K562 (cell line): ENCODE results near the gene BMPR2. TPM values are rescaled to one million over a fixed set of nuclear protein-coding genes. Genes with fewer than 3 reads are reported as not detected.

Source experiments
- ATF7 ChIP-seq: fragments of 450-650 bp; IDR thresholded peaks from 2 replicates; pipeline ENCODE4 v1.7.1; 2014; ENCODE audit warnings: mild to moderate bottlenecking, moderate library complexity
- BCL6 ChIP-seq: fragments of 250-450 bp; sonication (Bioruptor Pico); IDR thresholded peaks from 2 replicates; pipeline ENCODE4 v1.4.0; 2020
- C11orf30 ChIP-seq: fragments of 450-650 bp; IDR thresholded peaks from 2 replicates; pipeline ENCODE4 v1.6.1; 2016; ENCODE audit warnings: low read depth, mild to moderate bottlenecking
- CBFA2T2 ChIP-seq: fragments of 450-650 bp; conservative IDR thresholded peaks from 2 replicates; pipeline ENCODE4 v1.6.1; 2017; ENCODE audit warnings: mild to moderate bottlenecking
- CBFA2T3 ChIP-seq: fragments of 450-650 bp; IDR thresholded peaks from 2 replicates; pipeline ENCODE4 v1.6.1; 2017
- DPF2 ChIP-seq: fragments of 450-650 bp; IDR thresholded peaks from 2 replicates; pipeline ENCODE4 v1.6.1; 2016
- FOXM1 ChIP-seq, 2 experiments: fragments of 450-650 bp in 1 of 2; sonication (generic) in 1 of 2; formaldehyde crosslinking in 1 of 2; IDR thresholded peaks; 2 replicates each; pipeline versions ENCODE4 v1.6.1 to v1.9.0; 2017 to 2022; ENCODE audit warnings: low read depth in 2 of 2, mild to moderate bottlenecking in 2 of 2, missing genetic modification reagents in 1 of 2, moderate library complexity in 1 of 2
- HMGN3 ChIP-seq: IDR thresholded peaks from 2 replicates; pipeline ENCODE4 v1.6.1; 2011; ENCODE audit warnings: borderline replicate concordance, low read depth, mild to moderate bottlenecking, mixed read lengths, low read length; ENCODE audit not compliant: insufficient read length; ENCODE audit errors: extremely low read depth
- KHSRP ChIP-seq: fragments of 450-650 bp; IDR thresholded peaks from 2 replicates; pipeline ENCODE4 v1.6.1; 2017
- KLF1 ChIP-seq: fragments of 450-650 bp; IDR thresholded peaks from 2 replicates; pipeline ENCODE4 v1.6.1; 2016; ENCODE audit warnings: missing genetic modification characterization, missing compliant biosample characterization
- MEF2A ChIP-seq: IDR thresholded peaks from 2 replicates; pipeline ENCODE4 v1.6.1; 2011; ENCODE audit warnings: low read depth, mild to moderate bottlenecking, low read length, moderate library complexity; ENCODE audit not compliant: control insufficient read depth
- NFYB ChIP-seq: IDR thresholded peaks from 2 replicates; pipeline ENCODE4 v1.6.1; 2011; ENCODE audit warnings: mild to moderate bottlenecking, moderate library complexity; ENCODE audit not compliant: insufficient read length; ENCODE audit errors: extremely low read depth
- NRF1 ChIP-seq, 2 experiments: fragments of 450-650 bp; IDR thresholded peaks in 1 of 2; conservative IDR thresholded peaks in 1 of 2; 2 replicates each; pipeline ENCODE4 v1.6.1; 2014; ENCODE audit warnings: mild to moderate bottlenecking in 2 of 2
- POLR2H ChIP-seq: IDR thresholded peaks from 2 replicates; pipeline ENCODE4 v1.6.1; 2016; ENCODE audit warnings: missing genetic modification characterization, low read depth, mild to moderate bottlenecking, control low read depth, missing compliant biosample characterization, moderate library complexity
- RB1 ChIP-seq: fragments of 450-650 bp; IDR thresholded peaks from 2 replicates; pipeline ENCODE4 v1.6.1; 2017; ENCODE audit warnings: low read depth, mild to moderate bottlenecking
- RBBP5 ChIP-seq: fragments of 200-600 bp; sonication (generic); IDR thresholded peaks from 2 replicates; pipeline ENCODE4 v1.6.1; 2012; ENCODE audit warnings: borderline replicate concordance, mild to moderate bottlenecking, low read length, control low read depth, inconsistent platforms; ENCODE audit not compliant: insufficient read depth, poor library complexity, severe bottlenecking
- RUNX1 ChIP-seq: sonication (generic); IDR thresholded peaks from 2 replicates; pipeline ENCODE4 v1.6.1; 2016; ENCODE audit warnings: antibody characterized with exemption, low read depth
- SMARCE1 ChIP-seq: fragments of 450-650 bp; IDR thresholded peaks from 2 replicates; pipeline ENCODE4 v1.7.1; 2016; ENCODE audit warnings: mild to moderate bottlenecking
- SOX6 ChIP-seq: fragments of 450-650 bp; IDR thresholded peaks from 2 replicates; pipeline ENCODE4 v1.6.1; 2014; ENCODE audit warnings: mild to moderate bottlenecking
- SRSF9 ChIP-seq: fragments of 200-400 bp; formaldehyde crosslinking; IDR thresholded peaks from 2 replicates; pipeline ENCODE4 v1.6.1; 2017; ENCODE audit warnings: low read depth, low read length, borderline replicate concordance
- TBP ChIP-seq: optimal IDR thresholded peaks from 2 replicates; pipeline ENCODE3; 2011; ENCODE audit warnings: low read depth, low read length, improper control_type of control experiment
- TCF3 ChIP-seq: sonication (generic); formaldehyde crosslinking; IDR thresholded peaks from 2 replicates; pipeline ENCODE4 v1.4.0; 2020; ENCODE audit warnings: mild to moderate bottlenecking, missing genetic modification reagents
- ZNF785 ChIP-seq: fragments of 250-450 bp; sonication (Bioruptor Pico); IDR thresholded peaks from 2 replicates; pipeline ENCODE4 v1.4.0; 2020; ENCODE audit warnings: mild to moderate bottlenecking
- polyA plus RNA-seq, 8 experiments: library from polyadenylated mRNA; depleted of rRNA in 4 of 8; stranded (reverse) in 5 of 8; unstranded in 3 of 8; fragments of >200 nt; fragmentation: Nextera tagmentation in 2 of 8; fragmentation: Illumina TruSeq in 1 of 8; extraction: Ambion mirVana in 2 of 8; extraction: Trizol in 1 of 8; gene quantifications; 2 replicates each; pipeline versions ENCODE4 v1.2.1 to v1.2.3, GENCODE V29; 2011 to 2014; ENCODE audit warnings: inconsistent platforms in 1 of 8, missing spikeins in 1 of 8
- total RNA-seq, 7 experiments: library from RNA; depleted of rRNA in 6 of 7; stranded (reverse); fragments of >200 nt in 6 of 7; fragmentation: Illumina TruSeq in 2 of 7; extraction: Trizol in 2 of 7; gene quantifications; 2 replicates each; pipeline versions ENCODE4 v1.2.1 to v1.2.3, GENCODE V29; 2011 to 2021; ENCODE audit warnings: low replicate concordance in 1 of 7
- TF ChIP-seq, protein P1 (sequence below): fragments of 450-650 bp; formaldehyde crosslinking; conservative IDR thresholded peaks from 2 replicates; pipeline ENCODE4 v1.4.0; 2022; ENCODE audit warnings: mild to moderate bottlenecking, missing genetic modification characterization
- TF ChIP-seq, protein P2 (sequence below): sonication (generic); formaldehyde crosslinking; IDR thresholded peaks from 2 replicates; pipeline ENCODE4 v1.8.0; 2022; ENCODE audit warnings: mild to moderate bottlenecking, missing genetic modification reagents, borderline replicate concordance
- TF ChIP-seq, protein P3 (sequence below): sonication (generic); IDR thresholded peaks from 2 replicates; pipeline ENCODE4 v1.6.1; 2016
- TF ChIP-seq, protein P4 (sequence below): fragments of 450-650 bp; formaldehyde crosslinking; IDR thresholded peaks from 2 replicates; pipeline ENCODE4 v1.4.0; 2022; ENCODE audit warnings: missing genetic modification characterization

Gene BMPR2
- total and polyA plus RNA-seq, 9 of the 15 experiments (the other 6 are each of a cell fraction or from before 2014, with no cell fraction given), result 0.73 to 5.0 (median 3.3) TPM

DNA sequence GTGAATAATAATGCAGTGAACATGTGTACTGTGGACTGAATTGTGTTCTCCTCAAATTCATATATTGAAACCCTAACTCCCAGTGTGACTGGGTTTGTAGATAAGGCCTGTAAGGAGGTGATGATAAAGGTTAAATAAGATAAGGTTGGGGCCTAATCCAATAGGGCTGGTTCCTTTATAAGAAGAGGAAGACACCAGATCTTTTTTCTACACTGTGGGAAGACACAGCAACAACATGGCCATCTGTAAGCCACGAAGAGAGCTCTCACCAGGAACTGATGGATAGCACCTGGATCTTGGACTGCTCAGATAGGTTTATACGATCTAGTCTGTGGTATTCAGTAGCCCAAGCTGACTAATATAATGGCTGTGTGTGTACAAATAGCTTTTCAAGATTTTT, 66.8 kb downstream of the BMPR2 start (continued):
- no peak for TF ChIP-seq SRSF9
- TF ChIP-seq, protein P1, sequence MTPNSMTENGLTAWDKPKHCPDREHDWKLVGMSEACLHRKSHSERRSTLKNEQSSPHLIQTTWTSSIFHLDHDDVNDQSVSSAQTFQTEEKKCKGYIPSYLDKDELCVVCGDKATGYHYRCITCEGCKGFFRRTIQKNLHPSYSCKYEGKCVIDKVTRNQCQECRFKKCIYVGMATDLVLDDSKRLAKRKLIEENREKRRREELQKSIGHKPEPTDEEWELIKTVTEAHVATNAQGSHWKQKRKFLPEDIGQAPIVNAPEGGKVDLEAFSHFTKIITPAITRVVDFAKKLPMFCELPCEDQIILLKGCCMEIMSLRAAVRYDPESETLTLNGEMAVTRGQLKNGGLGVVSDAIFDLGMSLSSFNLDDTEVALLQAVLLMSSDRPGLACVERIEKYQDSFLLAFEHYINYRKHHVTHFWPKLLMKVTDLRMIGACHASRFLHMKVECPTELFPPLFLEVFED (CRISPR knock-in tag), result no peak
- peak; percentile 73 for TF ChIP-seq TCF3 (CRISPR knock-in tag)
- peak; percentile 67; the same call in 1 of the 2 replicates for TF ChIP-seq SMARCE1
- TF ChIP-seq, protein P2, sequence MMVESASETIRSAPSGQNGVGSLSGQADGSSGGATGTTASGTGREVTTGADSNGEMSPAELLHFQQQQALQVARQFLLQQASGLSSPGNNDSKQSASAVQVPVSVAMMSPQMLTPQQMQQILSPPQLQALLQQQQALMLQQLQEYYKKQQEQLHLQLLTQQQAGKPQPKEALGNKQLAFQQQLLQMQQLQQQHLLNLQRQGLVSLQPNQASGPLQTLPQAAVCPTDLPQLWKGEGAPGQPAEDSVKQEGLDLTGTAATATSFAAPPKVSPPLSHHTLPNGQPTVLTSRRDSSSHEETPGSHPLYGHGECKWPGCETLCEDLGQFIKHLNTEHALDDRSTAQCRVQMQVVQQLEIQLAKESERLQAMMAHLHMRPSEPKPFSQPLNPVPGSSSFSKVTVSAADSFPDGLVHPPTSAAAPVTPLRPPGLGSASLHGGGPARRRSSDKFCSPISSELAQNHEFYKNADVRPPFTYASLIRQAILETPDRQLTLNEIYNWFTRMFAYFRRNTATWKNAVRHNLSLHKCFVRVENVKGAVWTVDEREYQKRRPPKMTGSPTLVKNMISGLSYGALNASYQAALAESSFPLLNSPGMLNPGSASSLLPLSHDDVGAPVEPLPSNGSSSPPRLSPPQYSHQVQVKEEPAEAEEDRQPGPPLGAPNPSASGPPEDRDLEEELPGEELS, result no peak
- no peak for TF ChIP-seq RUNX1
- peak; percentile 72 for TF ChIP-seq CBFA2T2
- no peak for TF ChIP-seq RBBP5
- no peak for TF ChIP-seq NRF1 (conservative IDR thresholded peaks at IDR 0.05 in 1 of 2, IDR thresholded peaks at IDR 0.05 in 1 of 2)
- no peak for TF ChIP-seq C11orf30
- TF ChIP-seq KHSRP, result no peak
- TF ChIP-seq RB1, result no peak
- peak; percentile 81 for TF ChIP-seq FOXM1 (IDR thresholded peaks at IDR 0.05; ENCODE audit: low read depth)
- no peak for TF ChIP-seq FOXM1 (CRISPR knock-in tag; IDR thresholded peaks at IDR 0.05; ENCODE audit: low read depth)
- TF ChIP-seq ATF7, result no peak
- TF ChIP-seq NFYB, result no peak
- peak; percentile 71 for TF ChIP-seq DPF2
- TF ChIP-seq HMGN3, result no peak
- TF ChIP-seq, protein P3, sequence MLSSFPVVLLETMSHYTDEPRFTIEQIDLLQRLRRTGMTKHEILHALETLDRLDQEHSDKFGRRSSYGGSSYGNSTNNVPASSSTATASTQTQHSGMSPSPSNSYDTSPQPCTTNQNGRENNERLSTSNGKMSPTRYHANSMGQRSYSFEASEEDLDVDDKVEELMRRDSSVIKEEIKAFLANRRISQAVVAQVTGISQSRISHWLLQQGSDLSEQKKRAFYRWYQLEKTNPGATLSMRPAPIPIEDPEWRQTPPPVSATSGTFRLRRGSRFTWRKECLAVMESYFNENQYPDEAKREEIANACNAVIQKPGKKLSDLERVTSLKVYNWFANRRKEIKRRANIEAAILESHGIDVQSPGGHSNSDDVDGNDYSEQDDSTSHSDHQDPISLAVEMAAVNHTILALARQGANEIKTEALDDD, result 0 out of 2 replicates have a peak, but pooled peaks have one; percentile 12
- peak; percentile 20 for TF ChIP-seq TBP
- TF ChIP-seq MEF2A, result no peak
- TF ChIP-seq CBFA2T3, result peak; percentile 82
- no peak for TF ChIP-seq KLF1 (tag)
- TF ChIP-seq POLR2H (tag), result no peak
- no peak for TF ChIP-seq BCL6 (CRISPR knock-in tag)
- TF ChIP-seq, protein P4, sequence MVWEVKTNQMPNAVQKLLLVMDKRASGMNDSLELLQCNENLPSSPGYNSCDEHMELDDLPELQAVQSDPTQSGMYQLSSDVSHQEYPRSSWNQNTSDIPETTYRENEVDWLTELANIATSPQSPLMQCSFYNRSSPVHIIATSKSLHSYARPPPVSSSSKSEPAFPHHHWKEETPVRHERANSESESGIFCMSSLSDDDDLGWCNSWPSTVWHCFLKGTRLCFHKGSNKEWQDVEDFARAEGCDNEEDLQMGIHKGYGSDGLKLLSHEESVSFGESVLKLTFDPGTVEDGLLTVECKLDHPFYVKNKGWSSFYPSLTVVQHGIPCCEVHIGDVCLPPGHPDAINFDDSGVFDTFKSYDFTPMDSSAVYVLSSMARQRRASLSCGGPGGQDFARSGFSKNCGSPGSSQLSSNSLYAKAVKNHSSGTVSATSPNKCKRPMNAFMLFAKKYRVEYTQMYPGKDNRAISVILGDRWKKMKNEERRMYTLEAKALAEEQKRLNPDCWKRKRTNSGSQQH (CRISPR knock-in tag), result no peak
- TF ChIP-seq ZNF785, result no peak
- TF ChIP-seq SOX6, result peak; percentile 77; the same call in 1 of the 2 replicates
